CD4-positive, alpha-beta T cell treated with Interleukin-6 at 100 ng/mL for 8 hours (primary cell): ENCODE data around the gene BRD3OS.
"Not testable (repeated sequence)": the region's sequence is repeated elsewhere in the genome, so short reads cannot be mapped to it uniquely, and the experiment has no call there.

Experiments used
- DNase-seq: peaks from one replicate; pipeline ENCODE4 v3.0.0-alpha.2; 2020; ENCODE audit warnings: mixed read lengths, low spot score

Gene BRD3OS

GRCh38 chr9:133988771-133989170 is 36.5 kb upstream of the BRD3OS start:
- not testable (repeated sequence) for DNase-seq

GRCh38 chr9:133989625-133990365 is 35.5 kb upstream of the BRD3OS start:
- DNase-seq: no peak

GRCh38 chr9:133990366-133991213 is 34.7 kb upstream of the BRD3OS start:
- DNase-seq: no peak

- no peak for DNase-seq
Measured at GRCh38 chr9:133991214-133991921, 33.9 kb upstream of the BRD3OS start.

- peak; percentile 23 for DNase-seq
Measured at GRCh38 chr9:133991964-133992779, 33.1 kb upstream of the BRD3OS start, which contains the start of gene VAV2. TSS of gene VAV2 (minus strand) at chr9:133992324. CDS start at chr9:133992278, 46 bp downstream.

- DNase-seq: peak; percentile 63
Measured at GRCh38 chr9:133992780-133993634, 32.3 kb upstream of the BRD3OS start.

GRCh38 chr9:133993635-133994253 is 31.5 kb upstream of the BRD3OS start:
- no peak for DNase-seq

GRCh38 chr9:133994353-133995011 is 30.8 kb upstream of the BRD3OS start:
- peak; percentile 73 for DNase-seq

- DNase-seq: no peak
Measured at GRCh38 chr9:133995012-133995896, 30.0 kb upstream of the BRD3OS start.

- no peak for DNase-seq
Measured at GRCh38 chr9:133996531-133997520, 28.5 kb upstream of the BRD3OS start.

- DNase-seq: no peak
Measured at GRCh38 chr9:133997584-133997983, 27.7 kb upstream of the BRD3OS start.

- DNase-seq: no peak
Measured at GRCh38 chr9:133998915-133999595, 26.2 kb upstream of the BRD3OS start.

GRCh38 chr9:133999851-134000265 is 25.4 kb upstream of the BRD3OS start:
- no peak for DNase-seq

- DNase-seq: no peak
Measured at GRCh38 chr9:134002796-134003195, 22.5 kb upstream of the BRD3OS start.

- no peak for DNase-seq
Measured at GRCh38 chr9:134003237-134003636, 22.0 kb upstream of the BRD3OS start.

GRCh38 chr9:134004131-134004873 is 21.0 kb upstream of the BRD3OS start:
- no peak for DNase-seq
